Left renal cortex interstitium (tissue), 4 donors: ENCODE measurements around the gene FAM161A. TPM values are rescaled to one million over a fixed set of nuclear protein-coding genes. Genes with fewer than 3 reads are reported as not detected.

ENCODE experiments used
- DNase-seq, 4 donors: peaks; one replicate each; pipeline ENCODE4 v3.0.0-alpha.2; 2013; ENCODE audit warnings: low read depth in 4 of 4, low spot score in 2 of 4, missing footprints in 1 of 4
- polyA plus RNA-seq, 4 donors: library from polyadenylated mRNA; unstranded; fragments of 120-200 nt; gene quantifications; one replicate each; pipeline ENCODE4 v1.2.1, GENCODE V29; 2013; ENCODE audit not compliant: insufficient read length in 4 of 4

Gene FAM161A
- polyA plus RNA-seq, 4 donors = 13.9 to 35.7 (median 23.2) TPM

DNA sequence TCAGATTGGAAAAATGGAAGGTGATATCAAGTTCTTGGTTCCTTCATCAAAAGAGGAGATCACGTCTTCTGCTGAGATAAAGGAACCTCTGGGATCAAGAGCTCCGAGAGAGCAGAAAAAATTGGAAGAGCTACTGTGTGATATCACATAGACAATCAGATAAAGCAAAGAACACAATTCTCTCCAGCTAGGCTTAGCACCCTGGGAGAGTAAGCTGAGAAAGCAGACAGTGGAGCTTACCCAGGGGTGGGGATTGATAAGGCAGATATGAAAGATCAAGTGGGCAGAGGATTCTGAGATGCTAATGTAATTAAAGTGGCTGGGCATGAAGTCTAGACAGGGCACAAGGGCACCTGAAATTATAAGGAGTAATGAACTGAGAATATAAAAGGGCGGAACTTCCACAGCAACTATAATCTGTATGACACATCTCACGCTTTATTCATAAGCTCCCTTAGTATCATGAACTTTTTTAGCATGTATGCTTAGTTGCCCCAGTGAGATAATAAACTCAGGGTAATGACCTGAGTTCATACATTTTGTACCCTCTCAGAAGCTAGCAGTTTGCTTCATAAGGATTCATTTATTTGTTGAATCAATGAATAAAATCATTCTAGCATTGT is 65.8 kb downstream of the FAM161A start:
- no peak for DNase-seq

DNA sequence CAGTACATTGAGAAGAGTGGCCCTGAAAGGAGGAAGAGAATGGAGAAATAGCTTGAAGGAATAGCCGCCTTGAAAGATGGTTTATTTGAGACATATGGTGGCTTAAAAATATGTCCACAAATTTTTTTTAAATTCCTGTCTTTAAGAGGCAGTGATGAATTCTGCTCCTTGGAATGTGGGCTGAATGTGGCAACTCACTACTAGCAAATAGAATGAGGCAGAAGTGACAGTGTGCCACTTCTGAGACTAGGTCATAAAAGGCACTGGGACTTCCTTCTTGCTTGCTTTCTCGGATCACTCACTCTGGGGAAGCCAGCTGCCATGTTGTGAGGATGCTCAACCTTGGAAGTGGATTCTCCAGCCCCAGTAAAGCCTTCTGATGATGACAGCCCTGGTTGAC is 67.0 kb downstream of the FAM161A start:
- no peak for DNase-seq

DNA sequence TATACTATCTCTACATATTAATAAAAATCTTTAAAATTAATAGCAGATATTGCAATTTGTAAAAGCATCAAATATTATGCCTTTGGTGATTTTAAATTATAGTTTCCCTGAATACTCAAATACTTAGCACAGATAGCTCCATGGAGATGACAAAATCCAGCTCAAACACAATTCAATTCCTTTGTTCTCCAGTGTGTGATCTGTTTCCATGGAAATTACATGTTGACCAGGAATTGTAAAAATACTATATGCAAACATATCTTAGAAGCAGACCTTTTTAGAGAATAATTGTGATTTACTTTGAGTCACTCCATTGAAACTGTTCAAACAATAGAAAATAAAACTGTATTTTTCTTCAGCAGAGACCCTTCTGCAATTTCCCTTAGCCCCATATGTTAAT is 68.3 kb downstream of the FAM161A start:
- DNase-seq = no peak

DNA sequence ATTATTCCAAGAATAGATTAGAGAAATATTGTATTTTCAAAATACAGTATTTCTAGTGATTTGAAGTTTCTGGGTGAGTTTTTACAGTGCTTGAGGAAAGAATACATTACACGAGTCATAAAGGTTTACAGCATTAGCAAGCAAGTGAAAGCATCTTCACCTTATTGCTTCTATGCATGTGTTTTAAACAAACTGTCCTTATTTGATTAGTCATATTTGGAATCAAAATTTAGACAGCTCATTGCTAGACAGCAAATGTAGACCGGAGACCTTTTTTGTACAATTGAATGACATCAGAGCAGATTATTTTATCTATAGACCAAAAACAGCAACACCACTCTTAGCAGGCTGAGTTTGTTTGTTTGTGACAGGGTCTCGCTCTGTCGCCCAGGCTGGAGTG is 69.2 kb downstream of the FAM161A start:
- no peak for DNase-seq

DNA sequence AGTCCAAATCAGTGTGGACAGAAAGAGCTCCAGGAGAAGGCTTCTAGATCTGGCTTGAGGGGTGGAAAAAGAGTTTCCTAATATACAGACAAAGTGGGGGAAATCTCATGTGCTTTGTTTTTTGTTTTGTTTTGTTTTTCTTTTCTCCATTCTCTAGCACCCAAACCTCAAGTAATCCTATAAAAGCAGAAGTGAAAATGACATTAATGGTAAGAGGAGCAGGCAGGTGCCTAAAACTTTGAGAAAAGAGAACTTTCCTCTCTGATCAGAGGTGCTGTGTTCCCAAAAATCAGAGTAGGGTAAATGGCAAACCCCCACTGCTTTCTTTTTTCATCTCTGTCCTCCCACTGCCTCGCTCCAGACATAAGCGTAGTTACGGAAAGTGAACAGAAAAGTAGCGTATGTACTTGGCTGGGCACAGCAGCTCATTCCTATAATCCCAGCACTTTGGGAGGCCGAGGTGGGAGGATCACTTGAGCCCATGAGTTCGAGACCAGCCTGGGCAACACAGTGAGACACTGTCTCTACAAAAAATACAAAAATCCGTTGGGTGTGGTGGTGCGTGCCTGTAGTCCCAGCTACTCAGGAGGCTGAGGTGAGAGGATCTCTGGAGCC is 77.8 kb downstream of the FAM161A start:
- DNase-seq = no peak

Other genes with a start within 250 kb of the FAM161A start
- gene CCT4, start 34.6 kb upstream of the FAM161A start, polyA plus RNA-seq = 100 to 1,000 TPM; 151 to 188 (median 178) TPM
- gene COMMD1, start 51.6 kb upstream of the FAM161A start, polyA plus RNA-seq = 10 to 100 TPM; 53.9 to 84.7 (median 75.7) TPM